A673 (cell line): ENCODE data around the gene KMO. TPM values are rescaled to one million over a fixed set of nuclear protein-coding genes. Genes with fewer than 3 reads are reported as not detected.

Source experiments
- BruUV-seq: library from RNA; stranded (reverse); fragments of 400-500 nt; replicated peaks from 2 replicates; lab custom pipeline; 2021; lab: Mats Ljungman, UMichigan
- CTCF ChIA-PET: fragments of 300-600 bp; sonication (Branson Sonifier 250); formaldehyde crosslinking; loops from one replicate; lab custom pipeline; 2022; ENCODE audit warnings: antibody characterized with exemption; lab: Charles Lee
- POLR2A ChIA-PET: fragments of 300-600 bp; sonication (Branson Sonifier 250); formaldehyde crosslinking; loops from one replicate; lab custom pipeline; 2022; ENCODE audit warnings: antibody characterized with exemption; ENCODE audit not compliant: low non-redundant PET; lab: Charles Lee
- DNase-seq: peaks from one replicate; pipeline ENCODE4 v3.0.0-alpha.2; 2015; ENCODE audit warnings: low spot score
- H3K27ac ChIP-seq: fragments of 200-600 bp; sonication (generic); 2 replicates; pipeline ENCODE4 v1.5.1; 2016; ENCODE audit warnings: mixed run types, low read depth, mild to moderate bottlenecking, mixed read lengths, antibody characterized with exemption, low read length; ENCODE audit not compliant: poor library complexity, severe bottlenecking
- H3K27me3 ChIP-seq: fragments of 200-600 bp; sonication (generic); replicated peaks from 2 replicates; pipeline ENCODE4 v1.6.1; 2017; ENCODE audit warnings: mixed run types, low read depth, mild to moderate bottlenecking, mixed read lengths, antibody characterized with exemption, low read length; ENCODE audit not compliant: insufficient read depth, poor library complexity
- H3K36me3 ChIP-seq: fragments of 200-600 bp; sonication (generic); 2 replicates; pipeline ENCODE4 v1.6.1; 2016; ENCODE audit warnings: mixed run types, mild to moderate bottlenecking, mixed read lengths, antibody characterized with exemption, low read length; ENCODE audit not compliant: insufficient read depth, poor library complexity, severe bottlenecking
- H3K4me1 ChIP-seq: fragments of 200-600 bp; sonication (generic); 2 replicates; pipeline ENCODE4 v1.6.1; 2017; ENCODE audit warnings: mixed run types, mild to moderate bottlenecking, mixed read lengths, antibody characterized with exemption, low read length; ENCODE audit not compliant: insufficient read depth, poor library complexity, severe bottlenecking
- H3K4me3 ChIP-seq: fragments of 200-600 bp; sonication (generic); 2 replicates; pipeline ENCODE4 v1.5.1; 2016; ENCODE audit warnings: low read depth, mixed run types, mild to moderate bottlenecking, mixed read lengths, low read length; ENCODE audit not compliant: poor library complexity, severe bottlenecking
- H3K9me3 ChIP-seq: fragments of 200-600 bp; sonication (generic); 2 replicates; pipeline ENCODE4 v1.6.1; 2016; ENCODE audit warnings: mixed run types, low read depth, mild to moderate bottlenecking, mixed read lengths, antibody characterized with exemption, low read length; ENCODE audit not compliant: poor library complexity, severe bottlenecking
- CTCF ChIP-seq: fragments of 300-800, 200-600 bp; sonication (generic); conservative IDR thresholded peaks from 2 replicates; pipeline ENCODE4 v1.5.1; 2017; ENCODE audit warnings: low read depth, mild to moderate bottlenecking, antibody characterized with exemption, low read length, moderate library complexity, mixed read lengths
- EZH2 ChIP-seq: fragments of 200-600 bp; sonication (generic); IDR thresholded peaks from 2 replicates; pipeline ENCODE4 v1.6.1; 2017; ENCODE audit warnings: borderline replicate concordance, low read depth, mild to moderate bottlenecking, mixed read lengths, antibody characterized with exemption, low read length; ENCODE audit not compliant: poor library complexity, severe bottlenecking
- intact Hi-C: fragments of 100-400 bp; cut with micrococcal nuclease; formaldehyde crosslinking; loops from one replicate; pipeline ENCODE4 v1.10.0; 2022; ENCODE audit not compliant: unreplicated experiment
- total RNA-seq: library from RNA; stranded (reverse); gene quantifications from 2 replicates; pipeline ENCODE4 v1.2.3, GENCODE V29; 2021

Gene KMO
- total RNA-seq, 1 experiment from 2014 or later = 11.8 TPM

- ChIA-PET POLR2A (no interaction called here), CTCF (no interaction called here)
- H3K36me3 ChIP-seq = peaks cover 11% of the 10 kb centered on the region
- TSS peak; percentile 97 for BruUV-seq
- DNase-seq = no peak
- no peaks in the 10 kb centered on the region for H3K27me3 ChIP-seq
- TF ChIP-seq EZH2 = no peak
- no peak for TF ChIP-seq CTCF
- intact Hi-C loops = no loop called here
- H3K9me3 ChIP-seq = no peaks in the 10 kb centered on the region
- peak overlapping the region; percentile 60 for H3K27ac ChIP-seq
- H3K4me1 ChIP-seq = no peaks in the 10 kb centered on the region
- peak overlapping the region; percentile 73 for H3K4me3 ChIP-seq
Observed at GRCh38 chr1:241520080-241520465, 12.1 kb upstream of the KMO start.

GRCh38 chr1:241521718-241522117 lies 10.5 kb upstream of the KMO start:
- Histone ChIP-seq H3K9me3 (no peaks in the 10 kb centered on the region), H3K27me3 (no peaks in the 10 kb centered on the region), H3K4me3 (no peak overlapping the region), H3K27ac (no peak overlapping the region), H3K36me3 (no peaks in the 10 kb centered on the region), H3K4me1 (no peaks in the 10 kb centered on the region)
- TF ChIP-seq CTCF = no peak
- no peak for TF ChIP-seq EZH2
- BruUV-seq = no TSS peak
- ChIA-PET CTCF (no interaction called here), POLR2A (no interaction called here)
- intact Hi-C loops = no loop called here
- DNase-seq = no peak

- no peaks in the 10 kb centered on the region for H3K36me3 ChIP-seq
- H3K4me1 ChIP-seq = peaks cover 15% of the 10 kb centered on the region
- ChIA-PET CTCF (no interaction called here), POLR2A (no interaction called here)
- intact Hi-C loops = no loop called here
- DNase-seq = no peak
- no peak for TF ChIP-seq EZH2
- TF ChIP-seq CTCF = no peak
- no peak overlapping the region for H3K27ac ChIP-seq
- no peak overlapping the region for H3K4me3 ChIP-seq
- H3K27me3 ChIP-seq = no peaks in the 10 kb centered on the region
- no TSS peak for BruUV-seq
- H3K9me3 ChIP-seq = no peaks in the 10 kb centered on the region
Observed at GRCh38 chr1:241525026-241525425, 7.2 kb upstream of the KMO start.
